BJ (cell line): ENCODE data around the gene FER. TPM values are rescaled to one million over a fixed set of nuclear protein-coding genes. Genes with fewer than 3 reads are reported as not detected.

Source experiments
- CTCF ChIA-PET: fragments of 350-600 bp; formaldehyde crosslinking; extraction: SDS; loops from one replicate; lab custom pipeline; 2021; ENCODE audit warnings: antibody characterized with exemption, inconsistent platforms; lab: Yijun Ruan, JAX
- POLR2A ChIA-PET: fragments of 300-600 bp; sonication (Branson Sonifier 250); formaldehyde crosslinking; extraction: SDS; loops from one replicate; lab custom pipeline; 2021; ENCODE audit warnings: antibody characterized with exemption; lab: Charles Lee
- DNase-seq: peaks from one replicate; pipeline ENCODE4 v3.0.0-alpha.2; 2011; ENCODE audit warnings: low read depth
- H3K27me3 ChIP-seq: 2 replicates; pipeline ENCODE4 v1.6.0; 2011; ENCODE audit warnings: low read length; ENCODE audit not compliant: control insufficient read depth, insufficient read depth
- H3K36me3 ChIP-seq: 2 replicates; pipeline ENCODE4 v1.5.1; 2011; ENCODE audit warnings: low read length; ENCODE audit not compliant: control insufficient read depth, insufficient read depth
- H3K4me3 ChIP-seq: 2 replicates; pipeline ENCODE4 v1.5.1; 2011; ENCODE audit warnings: low read depth, mild to moderate bottlenecking, control low read depth, low read length
- polyA plus RNA-seq: library from polyadenylated mRNA; depleted of rRNA; stranded (reverse); fragments of >200 nt; gene quantifications from 2 replicates; pipeline ENCODE4 v1.2.3, GENCODE V29; 2011
- TF ChIP-seq, protein P1 (sequence below): IDR thresholded peaks from 2 replicates; pipeline ENCODE4 v1.5.1; 2011; ENCODE audit warnings: low read depth, mild to moderate bottlenecking, control low read depth, inconsistent platforms, low read length, moderate library complexity; ENCODE audit not compliant: insufficient read depth

FER gene
- polyA plus RNA-seq, 1 experiment, result 4.0 TPM

DNA sequence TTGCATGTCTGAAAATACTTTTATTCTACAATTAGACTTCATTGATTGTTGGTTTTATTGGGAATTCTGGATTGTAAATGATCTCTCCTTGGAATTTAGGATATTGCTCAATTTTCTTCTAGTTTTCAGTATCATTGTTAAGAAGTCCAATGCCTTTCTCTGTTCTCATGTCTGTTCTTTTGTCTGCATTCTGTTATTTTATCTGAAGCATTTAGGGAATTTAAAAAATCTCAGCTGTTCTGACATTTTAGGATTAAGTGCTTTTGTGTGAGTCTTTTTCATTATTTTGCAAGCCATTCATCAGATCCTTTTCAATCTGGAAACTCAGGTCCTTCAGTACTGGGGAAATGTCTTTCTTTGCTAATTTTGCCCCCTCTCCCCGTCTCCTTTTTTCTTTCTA lies 4.4 kb upstream of the FER start:
- Histone ChIP-seq H3K27me3 (no peaks in the 10 kb centered on the region), H3K4me3 (no peak overlapping the region), H3K36me3 (no peaks in the 10 kb centered on the region)
- TF ChIP-seq, protein P1, sequence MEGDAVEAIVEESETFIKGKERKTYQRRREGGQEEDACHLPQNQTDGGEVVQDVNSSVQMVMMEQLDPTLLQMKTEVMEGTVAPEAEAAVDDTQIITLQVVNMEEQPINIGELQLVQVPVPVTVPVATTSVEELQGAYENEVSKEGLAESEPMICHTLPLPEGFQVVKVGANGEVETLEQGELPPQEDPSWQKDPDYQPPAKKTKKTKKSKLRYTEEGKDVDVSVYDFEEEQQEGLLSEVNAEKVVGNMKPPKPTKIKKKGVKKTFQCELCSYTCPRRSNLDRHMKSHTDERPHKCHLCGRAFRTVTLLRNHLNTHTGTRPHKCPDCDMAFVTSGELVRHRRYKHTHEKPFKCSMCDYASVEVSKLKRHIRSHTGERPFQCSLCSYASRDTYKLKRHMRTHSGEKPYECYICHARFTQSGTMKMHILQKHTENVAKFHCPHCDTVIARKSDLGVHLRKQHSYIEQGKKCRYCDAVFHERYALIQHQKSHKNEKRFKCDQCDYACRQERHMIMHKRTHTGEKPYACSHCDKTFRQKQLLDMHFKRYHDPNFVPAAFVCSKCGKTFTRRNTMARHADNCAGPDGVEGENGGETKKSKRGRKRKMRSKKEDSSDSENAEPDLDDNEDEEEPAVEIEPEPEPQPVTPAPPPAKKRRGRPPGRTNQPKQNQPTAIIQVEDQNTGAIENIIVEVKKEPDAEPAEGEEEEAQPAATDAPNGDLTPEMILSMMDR, result no peak
- POLR2A ChIA-PET, result no interaction called here
- no peak for DNase-seq
- CTCF ChIA-PET, result no interaction called here

DNA sequence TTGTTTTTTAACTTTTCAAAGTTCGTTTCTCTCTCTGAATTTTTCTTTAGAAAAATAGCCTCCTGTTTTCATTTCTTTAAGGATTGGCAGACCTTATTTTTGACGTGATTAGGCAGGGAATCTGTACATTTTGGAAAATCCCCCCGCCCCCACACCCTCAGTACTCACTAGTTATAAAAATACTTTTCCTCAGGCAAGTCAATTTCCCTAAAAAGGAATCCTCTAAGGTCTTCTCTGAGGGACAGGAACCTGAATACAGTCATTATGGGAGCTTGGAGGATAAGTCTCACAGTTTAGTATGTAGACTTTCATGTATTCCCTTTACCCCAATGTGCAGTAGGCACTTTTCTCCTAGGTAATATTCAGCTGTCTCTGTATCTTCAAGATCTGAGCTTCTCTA lies 3.9 kb upstream of the FER start:
- TF ChIP-seq, protein P1, result no peak
- CTCF ChIA-PET, result no interaction called here
- Histone ChIP-seq H3K4me3 (no peak overlapping the region), H3K36me3 (no peaks in the 10 kb centered on the region), H3K27me3 (no peaks in the 10 kb centered on the region)
- POLR2A ChIA-PET, result no interaction called here
- DNase-seq, result no peak

DNA sequence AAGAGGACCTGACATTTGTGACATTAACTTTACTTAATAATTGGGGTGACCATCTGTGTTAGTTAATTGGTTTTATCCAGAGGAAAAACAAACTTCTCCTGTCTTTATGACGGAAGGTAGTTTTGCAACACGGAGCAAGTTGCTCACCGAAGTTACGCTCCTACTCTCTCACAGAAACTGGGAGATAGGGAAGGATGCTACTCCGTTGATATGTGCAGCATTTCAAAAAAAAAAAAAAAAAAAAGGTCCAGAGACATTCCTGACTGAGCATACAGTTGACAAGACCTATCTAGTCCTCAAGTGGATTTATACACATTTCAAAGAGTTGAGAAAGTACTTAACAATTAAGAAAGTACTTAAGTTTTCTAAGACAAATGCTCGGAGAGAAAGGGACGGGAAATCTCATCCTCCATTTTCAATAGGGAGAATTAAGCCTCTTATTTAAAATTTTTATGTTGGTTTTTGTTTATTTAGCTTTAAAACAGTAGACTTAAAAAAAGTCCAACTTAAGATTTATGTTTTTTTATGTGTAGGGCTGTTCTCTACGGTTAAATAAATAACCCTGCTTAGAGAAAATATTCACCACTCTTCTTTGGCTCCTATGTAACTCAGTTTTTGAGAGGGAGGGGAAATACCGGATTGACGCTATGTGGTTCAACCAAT lies 455 bp upstream of the FER start:
- no peak for DNase-seq
- Histone ChIP-seq H3K36me3 (no peaks in the 10 kb centered on the region), H3K4me3 (peak overlapping the region; percentile 90), H3K27me3 (no peaks in the 10 kb centered on the region)
- TF ChIP-seq, protein P1, result no peak
- POLR2A ChIA-PET, result interaction anchor here (1.3 kb wide), 1 partner anchor 19 kb away, joined by 7 read pairs; no protein-coding TSS in a partner anchor
- CTCF ChIA-PET, result no interaction called here

DNA sequence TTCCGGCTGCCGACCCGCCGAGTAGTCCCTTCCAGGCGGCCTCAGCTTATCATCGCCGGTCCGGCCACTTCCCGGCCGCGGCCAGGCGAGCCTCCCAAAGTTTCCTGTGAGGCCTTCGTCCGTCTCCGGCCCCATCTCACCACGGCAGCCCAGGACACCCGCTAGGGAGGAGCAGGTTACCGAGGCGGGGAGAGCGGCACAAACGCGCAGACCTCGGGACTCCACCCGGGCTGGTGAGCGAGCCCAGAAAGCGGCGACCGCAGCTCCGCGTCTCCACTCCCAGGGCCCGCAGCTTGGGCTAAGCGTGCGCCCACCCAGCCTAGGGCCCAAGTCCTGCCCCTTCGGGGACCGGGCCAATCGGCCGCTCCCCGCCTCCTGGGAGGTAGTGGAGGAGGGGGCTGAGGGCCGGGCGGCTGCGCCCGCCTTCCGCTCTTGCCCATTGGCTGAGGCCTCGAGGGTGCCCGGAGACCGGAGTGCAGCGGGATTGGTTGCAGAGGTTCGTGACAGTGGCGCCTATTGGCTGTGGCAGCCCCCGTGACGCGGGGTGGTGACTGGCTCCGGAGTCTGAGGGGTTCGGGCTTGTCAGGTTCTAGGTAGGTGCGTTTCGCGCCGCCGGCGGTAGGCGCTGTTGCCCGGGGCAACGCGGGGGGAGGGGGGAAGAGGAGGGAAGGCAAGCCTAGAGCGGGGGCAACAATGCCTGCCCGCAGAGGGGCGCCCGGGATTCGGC lies 867 bp downstream of the FER start:
- Histone ChIP-seq H3K36me3 (no peaks in the 10 kb centered on the region), H3K4me3 (peak overlapping the region; percentile 90), H3K27me3 (no peaks in the 10 kb centered on the region)
- DNase-seq, result peak; percentile 94
- CTCF ChIA-PET, result interaction anchor here (0.7 kb wide), 1 partner anchor 107 kb away, joined by 3 read pairs; no protein-coding TSS in a partner anchor
- TF ChIP-seq, protein P1, result peak; percentile 9; the same call in 1 of the 2 replicates
- POLR2A ChIA-PET, result interaction anchor here (0.5 to 1.3 kb wide), 2 partner anchors 14 to 21 kb away, joined by 4 to 7 read pairs; no protein-coding TSS in a partner anchor

DNA sequence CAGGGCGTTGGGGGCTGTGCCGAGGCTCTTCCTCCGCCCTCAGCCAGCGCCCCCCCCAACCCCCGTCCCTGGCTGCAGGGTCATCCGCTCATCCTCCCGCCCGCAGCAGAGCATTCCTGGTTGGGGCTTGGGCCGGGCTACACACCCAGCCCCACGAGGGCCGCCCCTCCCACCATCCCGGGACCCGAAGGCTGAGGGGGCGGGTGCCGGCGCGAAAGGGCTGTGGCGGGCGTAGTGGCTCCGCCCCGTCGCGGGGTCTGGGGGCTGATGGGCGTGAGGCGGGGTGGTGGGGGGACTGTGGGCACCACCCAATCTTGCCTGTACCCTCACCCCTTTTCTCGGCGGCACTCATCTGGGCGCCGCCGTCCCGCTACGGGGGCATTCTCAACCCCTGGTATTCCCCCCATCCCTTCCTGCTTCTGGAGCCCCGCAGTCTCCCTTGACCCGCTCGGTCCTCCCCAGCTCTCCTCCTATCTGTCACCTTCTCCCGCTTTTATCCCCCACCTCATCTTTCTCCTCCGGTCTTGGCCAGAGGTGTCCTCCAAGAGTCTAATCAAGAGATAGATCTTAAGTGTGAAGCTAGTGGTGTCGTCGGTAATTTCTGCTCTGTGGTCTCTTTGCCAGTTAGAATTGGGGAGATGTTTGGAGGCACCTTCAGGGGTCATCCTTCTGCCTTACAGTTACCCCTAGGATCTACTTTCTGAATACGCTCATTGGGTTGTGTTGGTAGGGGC lies 1.6 kb downstream of the FER start:
- Histone ChIP-seq H3K27me3 (no peaks in the 10 kb centered on the region), H3K4me3 (peak overlapping the region; percentile 90), H3K36me3 (no peaks in the 10 kb centered on the region)
- ChIA-PET CTCF (no interaction called here), POLR2A (no interaction called here)
- TF ChIP-seq, protein P1, result no peak
- DNase-seq, result no peak
